ENCODE measurements around the gene APOH. TPM values are rescaled to one million over a fixed set of nuclear protein-coding genes. Genes with fewer than 3 reads are reported as not detected.

APOH gene
- total RNA-seq, 1 donor from 2014 or later: 29.6 TPM

DNA sequence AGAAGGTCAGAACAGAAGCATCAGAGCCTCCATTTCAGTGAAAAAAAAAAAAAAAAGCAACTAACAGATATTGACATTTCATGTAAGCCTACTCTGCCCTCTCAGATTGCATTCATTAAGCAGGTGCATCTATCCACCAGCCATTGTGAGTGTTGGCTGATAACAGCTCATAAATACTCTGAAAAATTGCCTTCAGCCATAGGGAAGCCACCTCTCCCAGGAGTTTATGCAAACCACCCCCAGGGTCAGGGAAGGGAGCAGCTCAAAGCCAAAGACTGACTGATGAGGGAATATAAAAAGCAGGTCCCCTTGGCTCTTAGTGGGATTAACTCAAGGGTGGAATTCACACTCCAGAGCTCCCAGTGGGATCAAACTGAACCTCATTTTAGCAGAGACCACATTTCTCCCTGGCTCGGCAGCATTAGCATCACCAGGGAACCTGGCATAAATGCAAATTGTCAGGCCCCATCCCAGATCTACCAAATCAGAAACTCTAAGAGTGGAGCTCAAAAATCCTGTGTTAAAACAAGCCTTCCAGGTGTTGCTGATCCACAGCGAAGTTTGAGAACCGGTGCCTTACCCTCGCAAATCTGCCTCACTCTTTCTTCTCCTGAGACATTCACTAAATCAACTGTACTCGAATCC lies 14.2 kb downstream of the APOH start:
- H3K9me3 ChIP-seq: no peaks in the 10 kb centered on the region
- H3K4me1 ChIP-seq: no peaks in the 10 kb centered on the region
- H3K36me3 ChIP-seq: no peaks in the 10 kb centered on the region
- no peak overlapping the region for H3K4me3 ChIP-seq
- DNase-seq (no peak), ATAC-seq (no peak)
- H3K27ac ChIP-seq: no peak overlapping the region
- TF ChIP-seq CTCF (IDR thresholded peaks at IDR 0.05): no peak
- H3K27me3 ChIP-seq: no peaks in the 10 kb centered on the region
- intact Hi-C loops (cut with DNase I): no loop called here

DNA sequence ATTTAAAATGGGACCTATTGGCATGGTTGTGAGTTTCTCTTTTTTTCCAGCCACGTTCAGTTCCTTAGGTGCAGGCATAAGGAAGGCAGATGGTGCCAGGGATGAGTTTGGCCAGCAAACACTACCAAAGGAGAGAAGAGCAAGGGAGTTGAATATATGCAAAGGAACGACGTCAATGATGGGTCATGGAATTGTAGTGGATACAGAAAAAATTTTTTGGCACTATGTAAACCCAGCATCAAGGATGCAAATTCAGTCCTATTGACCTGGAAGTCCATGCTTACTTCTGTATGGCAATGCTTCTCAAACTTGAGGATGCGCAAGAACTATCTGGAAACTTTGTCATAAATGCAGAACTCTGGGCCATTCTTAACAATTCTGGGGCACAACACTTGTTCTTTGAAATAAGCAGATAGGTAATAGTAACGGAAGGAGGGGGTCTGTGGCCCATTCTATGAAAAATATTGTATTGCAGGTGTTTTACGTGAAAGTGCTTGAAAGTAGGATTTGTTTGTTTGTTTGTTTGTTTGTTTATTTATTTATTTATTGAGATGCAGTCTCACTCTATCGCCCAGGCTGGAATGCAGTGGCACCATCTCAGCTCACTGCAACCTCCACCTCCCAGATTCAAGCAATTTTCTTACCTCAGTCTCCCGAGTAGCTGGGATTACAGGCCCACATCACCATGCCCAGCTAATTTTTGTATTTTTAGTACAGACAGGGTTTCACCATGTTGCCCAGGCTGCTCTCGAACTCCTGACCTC lies 18.0 kb downstream of the APOH start:
- no peaks in the 10 kb centered on the region for H3K4me1 ChIP-seq
- H3K4me3 ChIP-seq: no peak overlapping the region
- TF ChIP-seq CTCF (IDR thresholded peaks at IDR 0.05): no peak
- intact Hi-C loops (cut with DNase I): no loop called here
- no peak overlapping the region for H3K27ac ChIP-seq
- DNase-seq: no peak
- no peaks in the 10 kb centered on the region for H3K9me3 ChIP-seq
- no peaks in the 10 kb centered on the region for H3K36me3 ChIP-seq
- ATAC-seq: no peak
- no peaks in the 10 kb centered on the region for H3K27me3 ChIP-seq

DNA sequence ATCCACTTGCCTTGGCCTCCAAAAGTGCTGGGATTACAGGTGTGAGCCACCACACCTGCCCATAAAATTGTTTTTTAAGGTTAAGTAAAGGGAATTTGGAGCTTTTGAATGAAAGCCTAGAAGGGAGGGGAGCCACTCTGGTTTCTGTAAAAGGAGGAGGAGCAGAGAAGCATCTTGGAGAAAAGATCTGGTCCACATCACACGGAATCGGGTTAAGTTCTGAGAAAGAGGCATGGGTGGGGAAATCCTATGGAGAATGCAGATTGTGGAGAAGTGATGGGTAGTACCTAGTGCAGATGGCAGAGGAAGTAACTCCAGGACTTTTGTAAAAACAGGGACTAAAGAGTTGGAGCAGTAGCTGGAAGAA lies 19.0 kb downstream of the APOH start:
- intact Hi-C loops (cut with DNase I): no loop called here
- DNase-seq: no peak

DNA sequence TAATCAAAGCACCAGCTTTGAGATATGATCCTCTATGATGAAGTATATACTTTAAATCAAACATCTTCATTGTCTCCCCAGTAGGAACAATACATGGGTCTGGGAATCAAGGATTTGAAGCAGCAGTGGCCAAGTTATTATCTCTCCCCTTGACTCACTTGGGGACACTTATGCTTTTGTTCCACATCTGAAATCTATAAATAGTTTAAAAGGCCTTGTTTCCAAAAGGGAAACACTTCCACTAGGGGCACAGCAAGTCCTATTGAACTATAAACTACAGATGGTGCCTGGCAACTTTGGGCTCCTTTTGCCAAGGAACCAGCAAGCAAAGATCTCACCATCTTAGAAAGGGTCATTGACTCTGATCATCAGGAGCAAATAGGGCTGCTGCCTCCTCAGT lies 21.3 kb downstream of the APOH start:
- intact Hi-C loops (cut with DNase I): no loop called here
- Histone ChIP-seq H3K9me3 (no peaks in the 10 kb centered on the region), H3K27me3 (no peaks in the 10 kb centered on the region), H3K4me1 (no peaks in the 10 kb centered on the region), H3K27ac (no peak overlapping the region), H3K4me3 (no peak overlapping the region), H3K36me3 (no peaks in the 10 kb centered on the region)
- ATAC-seq (no peak), DNase-seq (no peak)
- no peak for TF ChIP-seq CTCF (IDR thresholded peaks at IDR 0.05)

More for the DNA sequence above, 19.0 kb downstream of the APOH start:
- no peaks in the 10 kb centered on the region for H3K9me3 ChIP-seq
- no peak overlapping the region for H3K27ac ChIP-seq
- no peaks in the 10 kb centered on the region for H3K36me3 ChIP-seq
- H3K4me3 ChIP-seq: no peak overlapping the region
- no peak for ATAC-seq
- TF ChIP-seq CTCF (IDR thresholded peaks at IDR 0.05): no peak
- no peaks in the 10 kb centered on the region for H3K4me1 ChIP-seq
- H3K27me3 ChIP-seq: no peaks in the 10 kb centered on the region

GRCh38 chr17:66203274-66204015 lies 25.8 kb downstream of the APOH start:
- intact Hi-C loops (cut with DNase I): no loop called here
- DNase-seq (no peak), ATAC-seq (no peak)

More at GRCh38 chr17:66203274-66204015, 25.8 kb downstream of the APOH start:
- H3K27ac ChIP-seq: no peak overlapping the region
- no peak for TF ChIP-seq CTCF (IDR thresholded peaks at IDR 0.05)
- H3K36me3 ChIP-seq: no peaks in the 10 kb centered on the region
- H3K4me1 ChIP-seq: no peaks in the 10 kb centered on the region
- no peaks in the 10 kb centered on the region for H3K27me3 ChIP-seq
- H3K9me3 ChIP-seq: no peaks in the 10 kb centered on the region
- no peak overlapping the region for H3K4me3 ChIP-seq
